Activated CD8-positive, alpha-beta memory T cell treated with anti-CD3 and anti-CD28 coated beads, Interleukin-2, amount 50 U/mL, for 1 hour (primary cell): Measurements from ENCODE around the gene PRRC2A.

Experiments used
- DNase-seq: peaks from one replicate; pipeline ENCODE4 v3.0.0-alpha.2; 2020; ENCODE audit errors: extremely low read depth

The PRRC2A gene

DNA sequence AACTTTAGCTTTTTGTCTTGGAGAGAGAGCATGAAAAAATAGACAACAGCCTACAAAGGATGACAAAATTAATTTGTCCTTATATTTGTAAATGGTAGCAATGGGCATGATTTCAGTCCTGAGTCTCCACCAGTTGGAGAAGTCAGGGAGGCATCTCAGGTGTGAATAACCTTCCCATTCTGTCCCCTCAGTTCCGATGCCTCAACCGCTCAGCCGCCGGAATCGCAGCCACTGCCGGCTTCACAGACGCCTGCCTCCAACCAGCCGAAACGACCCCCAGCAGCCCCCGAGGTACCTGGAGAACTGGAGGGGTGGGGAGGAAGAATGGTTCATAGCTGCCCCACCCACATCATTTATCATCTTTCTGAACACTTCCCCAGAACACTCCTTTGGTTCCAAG lies 3.6 kb downstream of the PRRC2A start:
- DNase-seq: no peak

GRCh38 chr6:31626952-31627351 lies 6.4 kb downstream of the PRRC2A start:
- DNase-seq: no peak

GRCh38 chr6:31627690-31628287 lies 7.3 kb downstream of the PRRC2A start:
- DNase-seq: no peak

DNA sequence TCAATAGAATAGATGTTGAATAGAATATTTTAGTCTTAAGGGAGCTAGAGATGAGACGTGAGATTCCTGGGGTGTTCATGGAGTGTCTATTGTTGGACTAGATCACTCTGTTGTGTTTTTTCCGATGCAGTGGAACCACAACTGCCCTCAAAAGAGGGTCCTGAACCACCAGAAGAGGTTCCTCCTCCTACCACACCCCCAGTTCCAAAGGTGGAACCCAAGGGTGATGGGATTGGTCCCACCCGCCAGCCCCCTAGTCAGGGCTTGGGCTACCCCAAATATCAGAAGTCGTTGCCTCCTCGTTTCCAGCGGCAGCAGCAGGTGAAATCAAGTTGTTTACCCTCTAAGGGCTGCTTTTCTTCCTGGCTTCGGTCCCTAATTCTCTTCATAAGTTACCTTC lies 8.5 kb downstream of the PRRC2A start:
- DNase-seq: no peak

- no peak for DNase-seq
Measured at GRCh38 chr6:31630177-31630934, 9.8 kb downstream of the PRRC2A start.

DNA sequence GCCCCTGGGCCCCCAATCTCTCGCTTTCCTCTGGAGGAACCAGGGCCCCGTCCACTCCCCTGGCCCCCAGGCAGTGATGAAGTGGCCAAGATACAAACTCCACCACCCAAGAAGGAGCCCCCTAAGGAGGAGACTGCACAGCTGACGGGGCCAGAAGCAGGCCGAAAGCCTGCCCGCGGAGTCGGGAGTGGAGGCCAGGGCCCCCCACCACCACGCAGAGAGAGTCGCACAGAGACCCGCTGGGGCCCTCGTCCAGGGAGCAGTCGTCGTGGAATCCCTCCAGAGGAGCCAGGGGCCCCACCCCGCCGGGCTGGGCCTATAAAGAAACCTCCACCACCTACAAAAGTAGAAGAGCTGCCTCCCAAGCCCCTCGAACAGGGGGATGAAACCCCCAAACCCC lies 10.7 kb downstream of the PRRC2A start:
- DNase-seq: no peak

DNA sequence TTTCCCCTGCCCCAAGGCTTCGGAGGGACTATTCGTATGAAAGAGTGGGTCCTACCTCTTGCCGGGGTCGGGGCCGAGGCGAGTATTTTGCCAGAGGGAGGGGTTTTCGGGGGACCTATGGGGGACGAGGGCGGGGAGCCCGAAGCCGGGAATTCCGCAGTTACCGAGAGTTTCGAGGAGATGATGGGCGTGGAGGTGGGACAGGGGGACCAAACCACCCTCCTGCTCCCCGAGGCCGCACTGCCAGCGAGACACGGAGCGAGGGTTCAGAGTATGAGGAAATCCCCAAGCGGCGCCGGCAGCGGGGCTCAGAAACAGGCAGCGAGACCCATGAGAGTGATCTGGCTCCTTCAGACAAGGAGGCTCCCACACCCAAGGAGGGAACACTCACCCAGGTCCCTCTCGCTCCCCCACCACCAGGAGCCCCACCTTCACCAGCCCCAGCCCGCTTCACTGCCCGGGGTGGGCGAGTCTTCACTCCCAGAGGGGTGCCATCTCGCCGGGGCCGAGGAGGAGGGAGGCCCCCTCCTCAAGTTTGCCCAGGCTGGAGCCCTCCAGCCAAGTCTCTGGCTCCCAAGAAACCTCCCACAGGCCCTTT lies 11.3 kb downstream of the PRRC2A start:
- no peak for DNase-seq

DNA sequence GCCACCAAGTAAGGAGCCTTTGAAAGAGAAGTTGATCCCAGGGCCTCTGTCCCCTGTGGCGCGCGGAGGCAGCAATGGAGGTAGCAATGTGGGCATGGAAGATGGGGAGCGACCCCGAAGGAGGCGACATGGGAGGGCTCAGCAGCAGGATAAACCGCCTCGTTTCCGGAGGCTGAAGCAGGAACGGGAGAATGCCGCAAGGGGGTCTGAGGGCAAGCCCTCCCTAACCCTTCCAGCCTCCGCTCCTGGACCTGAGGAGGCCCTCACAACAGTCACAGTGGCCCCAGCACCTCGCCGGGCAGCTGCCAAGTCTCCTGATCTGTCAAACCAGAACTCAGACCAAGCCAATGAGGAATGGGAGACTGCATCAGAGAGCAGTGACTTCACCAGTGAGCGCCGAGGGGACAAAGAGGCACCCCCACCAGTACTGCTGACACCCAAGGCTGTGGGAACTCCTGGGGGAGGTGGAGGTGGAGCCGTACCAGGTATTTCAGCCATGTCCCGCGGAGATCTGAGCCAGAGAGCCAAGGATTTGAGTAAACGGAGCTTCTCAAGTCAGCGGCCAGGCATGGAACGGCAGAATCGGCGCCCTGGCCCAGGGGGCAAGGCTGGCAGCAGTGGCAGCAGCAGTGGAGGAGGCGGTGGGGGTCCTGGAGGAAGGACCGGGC lies 11.9 kb downstream of the PRRC2A start:
- no peak for DNase-seq

- no peak for DNase-seq
Measured at GRCh38 chr6:31633447-31633846, 12.9 kb downstream of the PRRC2A start.

- no peak for DNase-seq
Measured at GRCh38 chr6:31634131-31634530, 13.6 kb downstream of the PRRC2A start.

DNA sequence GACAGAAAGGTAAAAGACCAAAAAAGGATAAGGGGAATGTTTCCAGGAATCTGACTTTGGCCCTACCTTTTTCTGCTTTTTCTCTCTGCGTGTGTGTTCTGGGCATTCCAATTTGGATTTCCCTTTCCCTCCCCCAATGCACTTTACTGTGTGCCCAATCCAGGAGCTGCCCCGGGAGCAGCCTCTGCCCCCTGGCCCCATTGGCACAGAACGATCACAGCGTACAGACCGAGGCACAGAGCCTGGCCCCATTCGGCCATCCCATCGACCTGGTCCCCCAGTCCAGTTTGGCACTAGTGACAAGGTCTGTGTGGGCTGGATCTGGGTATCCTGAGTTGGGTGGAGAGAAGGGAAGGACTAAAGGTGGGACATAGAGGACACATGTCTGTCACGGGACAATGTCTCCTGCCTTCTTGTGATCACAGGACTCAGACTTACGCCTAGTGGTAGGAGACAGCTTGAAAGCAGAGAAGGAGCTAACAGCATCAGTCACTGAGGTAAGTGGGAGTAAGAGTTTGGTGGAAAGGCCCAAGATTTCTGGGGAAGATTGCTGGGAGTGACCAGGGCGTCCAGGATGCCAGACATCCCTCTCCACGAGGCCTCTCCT lies 14.6 kb downstream of the PRRC2A start:
- DNase-seq: no peak

DNA sequence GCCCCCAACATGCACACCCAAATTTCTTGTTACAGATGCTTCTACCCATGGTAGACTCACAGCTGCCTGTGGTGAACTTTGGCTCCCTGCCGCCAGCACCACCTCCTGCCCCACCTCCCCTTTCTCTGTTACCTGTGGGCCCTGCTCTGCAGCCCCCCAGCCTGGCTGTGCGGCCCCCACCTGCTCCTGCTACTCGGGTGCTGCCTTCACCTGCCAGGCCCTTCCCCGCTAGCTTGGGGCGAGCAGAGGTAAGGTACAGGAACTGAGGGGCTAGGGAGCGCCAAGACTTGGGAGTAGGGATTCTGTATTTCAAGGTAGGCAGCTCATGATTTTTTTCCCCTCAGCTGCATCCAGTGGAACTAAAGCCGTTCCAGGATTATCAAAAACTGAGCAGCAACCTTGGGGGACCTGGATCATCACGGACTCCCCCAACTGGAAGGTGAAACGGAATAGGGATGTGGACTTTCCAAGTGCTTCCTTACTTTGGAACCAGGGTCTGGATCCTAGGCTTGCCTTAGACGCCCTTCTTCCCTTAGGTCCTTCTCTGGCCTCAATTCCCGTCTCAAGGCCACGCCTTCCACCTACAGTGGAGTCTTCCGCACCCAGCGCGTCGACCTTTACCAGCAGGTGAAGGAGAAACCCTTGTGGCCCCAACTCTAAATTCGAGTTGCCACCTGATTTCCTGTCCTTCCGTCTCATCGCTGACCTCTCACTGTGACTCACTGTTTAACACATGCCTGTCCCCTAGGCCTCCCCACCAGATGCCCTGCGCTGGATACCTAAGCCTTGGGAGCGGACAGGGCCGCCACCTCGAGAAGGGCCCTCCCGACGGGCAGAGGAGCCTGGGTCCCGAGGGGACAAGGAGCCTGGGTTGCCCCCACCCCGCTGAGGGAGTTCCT lies 16.4 kb downstream of the PRRC2A start:
- DNase-seq: no peak

- DNase-seq: no peak
Measured at GRCh38 chr6:31639043-31639442, 18.5 kb downstream of the PRRC2A start.

- DNase-seq: no peak
Measured at GRCh38 chr6:31639449-31639861, 18.9 kb downstream of the PRRC2A start.

DNA sequence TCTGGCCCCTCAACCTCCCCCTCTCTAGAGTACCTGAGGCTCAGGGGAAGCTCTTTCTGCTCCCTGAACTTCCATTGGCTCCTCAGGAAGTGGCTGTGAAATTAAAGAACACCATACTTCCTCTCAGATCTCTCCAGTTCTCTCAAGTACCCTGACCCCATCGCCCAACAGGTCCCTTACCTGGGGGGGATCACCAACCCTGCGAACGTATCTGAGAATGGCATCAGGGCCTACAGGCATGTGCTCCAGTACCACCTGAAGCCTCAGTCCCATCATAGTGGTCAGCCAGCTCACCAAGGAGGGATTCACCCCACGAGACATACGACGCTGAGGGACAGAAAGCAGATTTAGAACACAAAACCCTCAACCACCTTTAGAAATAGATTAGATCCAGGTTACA lies 20.1 kb downstream of the PRRC2A start:
- DNase-seq: no peak

- DNase-seq: no peak
Measured at GRCh38 chr6:31641370-31641769, 20.9 kb downstream of the PRRC2A start.

GRCh38 chr6:31642798-31643570 lies 22.5 kb downstream of the PRRC2A start:
- no peak for DNase-seq

DNA sequence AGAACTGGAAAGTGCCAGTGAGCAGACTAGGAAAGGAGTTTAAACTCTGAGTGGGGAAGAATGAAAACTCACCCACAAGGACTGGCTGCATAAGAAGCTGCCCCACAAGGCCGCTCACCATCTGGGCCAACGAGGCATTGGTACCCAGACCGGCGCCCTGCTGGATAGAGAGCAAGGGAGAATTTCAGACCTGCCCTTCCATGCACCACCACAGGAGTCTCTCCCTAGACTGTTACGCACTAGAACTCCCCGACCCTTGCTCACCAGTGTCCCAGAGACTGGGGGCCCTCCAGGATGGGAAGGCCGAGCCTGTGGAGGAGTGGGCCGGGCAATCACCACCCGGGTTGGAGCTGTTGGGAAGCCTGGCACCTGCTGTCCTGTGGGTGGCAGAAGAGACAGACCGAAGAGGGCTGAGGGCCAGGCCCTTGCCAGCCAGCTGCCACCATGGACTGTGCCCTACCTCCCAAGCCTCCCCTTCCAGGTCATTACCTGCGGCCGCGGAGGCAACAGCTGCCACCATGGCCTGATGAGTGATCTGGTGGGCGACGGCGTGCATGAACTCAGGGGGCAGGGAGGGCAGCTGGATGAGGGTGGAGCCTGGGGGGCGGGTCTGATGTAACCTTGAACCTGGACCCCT lies 23.4 kb downstream of the PRRC2A start:
- DNase-seq: no peak

DNA sequence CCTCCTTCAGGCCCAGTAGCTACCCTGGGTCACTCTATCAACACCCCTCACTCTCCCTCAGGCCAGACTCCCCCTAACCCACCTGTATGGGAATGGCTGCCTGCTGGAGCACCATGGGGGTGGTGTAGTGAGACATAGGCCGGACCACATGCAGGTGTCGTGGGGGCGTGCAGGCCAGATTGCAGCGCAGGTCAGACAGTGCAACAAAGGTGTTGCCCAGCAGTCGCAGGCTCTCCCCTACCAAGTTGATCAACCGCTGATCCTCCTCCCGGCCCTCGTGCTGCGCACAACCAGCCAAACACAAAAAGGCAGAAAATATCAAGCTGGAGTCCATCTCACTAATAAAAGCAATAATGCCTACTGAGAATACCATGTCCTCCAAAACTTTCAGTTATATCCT lies 24.8 kb downstream of the PRRC2A start:
- DNase-seq: no peak

DNA sequence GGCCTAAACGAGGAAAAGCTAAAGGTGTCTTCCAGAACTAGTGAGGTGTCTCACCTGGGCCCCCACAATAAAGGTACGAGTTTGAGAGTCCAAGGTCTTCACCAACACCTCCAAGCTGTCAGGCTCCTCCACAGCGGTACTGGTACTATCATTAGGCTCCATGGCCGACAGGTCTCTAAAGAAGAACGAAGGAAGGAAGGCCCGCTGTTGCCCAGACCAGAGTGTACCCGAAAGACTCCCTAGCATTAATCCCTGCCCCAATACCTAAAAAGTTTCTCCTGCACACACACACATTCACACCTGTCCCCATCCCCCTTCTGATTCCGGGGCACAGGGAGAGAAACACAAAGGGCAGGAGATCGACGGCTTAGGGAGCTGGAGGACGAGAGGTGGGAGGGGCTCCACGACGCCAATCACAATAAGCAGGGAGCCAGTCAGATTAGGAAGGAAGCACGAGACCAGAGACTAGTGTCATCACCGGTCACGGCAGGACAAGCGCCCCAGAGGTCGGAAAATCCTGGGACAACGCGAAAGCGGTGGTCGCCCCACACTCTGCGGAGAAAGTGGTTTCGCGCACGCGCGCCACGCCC lies 31.2 kb downstream of the PRRC2A start:
- DNase-seq: no peak
